Muscle layer of colon (tissue), 2 donors: ENCODE results near the gene VIPR2.
"Not testable (repeated sequence)": the region's sequence is repeated elsewhere in the genome, so short reads cannot be mapped to it uniquely, and the experiment has no call there.

ENCODE experiments used
- H3K27ac ChIP-seq: one replicate; pipeline ENCODE4 v1.7.0; 2013; ENCODE audit warnings: low read depth, mild to moderate bottlenecking, low read length, moderate library complexity
- H3K27me3 ChIP-seq, 2 donors: one replicate each; pipeline ENCODE4 v1.7.0; 2013; ENCODE audit warnings: low read length in 2 of 2, mild to moderate bottlenecking in 2 of 2; ENCODE audit not compliant: insufficient read depth in 2 of 2, control insufficient read depth in 1 of 2
- H3K36me3 ChIP-seq: one replicate; pipeline ENCODE4 v1.7.0; 2013; ENCODE audit warnings: mild to moderate bottlenecking, low read length; ENCODE audit not compliant: insufficient read depth
- H3K4me1 ChIP-seq: one replicate; pipeline ENCODE4 v1.7.0; 2013; ENCODE audit warnings: mild to moderate bottlenecking, low read length; ENCODE audit not compliant: insufficient read depth
- H3K4me3 ChIP-seq, 2 donors: one replicate each; pipeline ENCODE4 v1.7.0; 2013; ENCODE audit warnings: low read length in 2 of 2, low read depth in 1 of 2, mild to moderate bottlenecking in 1 of 2, moderate library complexity in 1 of 2
- H3K9ac ChIP-seq: one replicate; pipeline ENCODE4 v1.7.0; 2013; ENCODE audit warnings: low read length
- H3K9me3 ChIP-seq: one replicate; pipeline ENCODE4 v1.7.0; 2013; ENCODE audit warnings: mild to moderate bottlenecking, low read length
- donor health status: abdominal sarcoma.
- donor health status: Adenocarcinoma of cecum.

VIPR2 gene

GRCh38 chr7:159144758-159145489, at the start of gene VIPR2:
VIPR2 (minus strand) TSS chr7:159144867; CDS start chr7:159144771, 96 bp downstream.
- H3K4me3 ChIP-seq = peak within 1 kb of the TSS; percentile 57

GRCh38 chr7:159193543-159194090, 49.0 kb upstream of the VIPR2 start:
- Histone ChIP-seq H3K27me3 (no peaks in the 10 kb centered on the region), H3K9ac (no peak overlapping the region), H3K27ac (no peak overlapping the region), H3K36me3 (no peaks in the 10 kb centered on the region), H3K9me3 (no peaks in the 10 kb centered on the region), H3K4me1 (peaks cover 4% of the 10 kb centered on the region), H3K4me3 (no peak overlapping the region)

More at GRCh38 chr7:159144758-159145489, at the start of gene VIPR2:
- H3K4me1 ChIP-seq = peaks cover 5% of the 10 kb centered on the region
- H3K27ac ChIP-seq = no peak within 1 kb of the TSS
- no peaks in the 10 kb centered on the region for H3K9me3 ChIP-seq
- no peaks in the 10 kb centered on the region for H3K36me3 ChIP-seq
- peaks cover 5 to 40% of the 10 kb centered on the region in 2 donors for H3K27me3 ChIP-seq
- peak within 1 kb of the TSS; percentile 14 for H3K9ac ChIP-seq

- Histone ChIP-seq H3K9me3 (peaks cover 4% of the 10 kb centered on the region), H3K9ac (no peak overlapping the region), H3K4me3 (no peak overlapping the region), H3K27ac (no peak overlapping the region), H3K36me3 (no peaks in the 10 kb centered on the region), H3K27me3 (no peaks in the 10 kb centered on the region), H3K4me1 (peaks cover 4% of the 10 kb centered on the region)
These were observed 48.2 kb upstream of the VIPR2 start for GRCh38 chr7:159192725-159193453.

GRCh38 chr7:159192013-159192412, 47.3 kb upstream of the VIPR2 start:
- Histone ChIP-seq H3K4me1 (peaks cover 4% of the 10 kb centered on the region), H3K27me3 (no peaks in the 10 kb centered on the region), H3K9ac (no peak overlapping the region), H3K36me3 (no peaks in the 10 kb centered on the region), H3K27ac (no peak overlapping the region), H3K4me3 (no peak overlapping the region), H3K9me3 (peaks cover 4% of the 10 kb centered on the region)

- H3K9me3 ChIP-seq = peaks cover 4% of the 10 kb centered on the region
- H3K36me3 ChIP-seq = no peaks in the 10 kb centered on the region
- H3K4me3 ChIP-seq = no peak overlapping the region
- no peak overlapping the region for H3K27ac ChIP-seq
- peaks cover 4% of the 10 kb centered on the region for H3K4me1 ChIP-seq
- no peaks in the 10 kb centered on the region for H3K27me3 ChIP-seq
- no peak overlapping the region for H3K9ac ChIP-seq
These were observed 46.6 kb upstream of the VIPR2 start for GRCh38 chr7:159191236-159191635.

GRCh38 chr7:159188011-159188410, 43.3 kb upstream of the VIPR2 start:
- Histone ChIP-seq H3K9ac (no peak overlapping the region), H3K27me3 (no peaks in the 10 kb centered on the region), H3K4me3 (no peak overlapping the region), H3K4me1 (peaks cover 4% of the 10 kb centered on the region), H3K9me3 (peaks cover 4% of the 10 kb centered on the region), H3K27ac (no peak overlapping the region), H3K36me3 (no peaks in the 10 kb centered on the region)

GRCh38 chr7:159179241-159179640, 34.6 kb upstream of the VIPR2 start:
- Histone ChIP-seq H3K4me3 (no peak overlapping the region), H3K36me3 (no peaks in the 10 kb centered on the region), H3K4me1 (no peaks in the 10 kb centered on the region), H3K9ac (no peak overlapping the region), H3K9me3 (no peaks in the 10 kb centered on the region), H3K27me3 (no peaks in the 10 kb centered on the region), H3K27ac (no peak overlapping the region)

- Histone ChIP-seq H3K27ac (no peak overlapping the region), H3K27me3 (no peaks in the 10 kb centered on the region), H3K9me3 (no peaks in the 10 kb centered on the region), H3K36me3 (no peaks in the 10 kb centered on the region), H3K4me1 (no peaks in the 10 kb centered on the region), H3K4me3 (no peak overlapping the region), H3K9ac (no peak overlapping the region)
These were observed 32.8 kb upstream of the VIPR2 start for GRCh38 chr7:159177284-159177953.

GRCh38 chr7:159175792-159176191, 31.1 kb upstream of the VIPR2 start:
- Histone ChIP-seq H3K36me3 (no peaks in the 10 kb centered on the region), H3K27me3 (no peaks in the 10 kb centered on the region), H3K9ac (no peak overlapping the region), H3K27ac (no peak overlapping the region), H3K9me3 (no peaks in the 10 kb centered on the region), H3K4me3 (no peak overlapping the region), H3K4me1 (no peaks in the 10 kb centered on the region)

GRCh38 chr7:159175100-159175499, 30.4 kb upstream of the VIPR2 start:
- not testable (repeated sequence) for H3K9me3 ChIP-seq, H3K9ac ChIP-seq, H3K27me3 ChIP-seq, H3K4me3 ChIP-seq, H3K36me3 ChIP-seq, H3K4me1 ChIP-seq, H3K27ac ChIP-seq

- H3K27ac ChIP-seq = no peak overlapping the region
- no peaks in the 10 kb centered on the region for H3K27me3 ChIP-seq
- no peak overlapping the region for H3K4me3 ChIP-seq
- no peaks in the 10 kb centered on the region for H3K9me3 ChIP-seq
- no peaks in the 10 kb centered on the region for H3K4me1 ChIP-seq
- H3K9ac ChIP-seq = no peak overlapping the region
- H3K36me3 ChIP-seq = no peaks in the 10 kb centered on the region
These were observed 27.7 kb upstream of the VIPR2 start for GRCh38 chr7:159172400-159172799.
